NCI-H2196 treated with DMSO at 0.1 percent for 48 hours (cell line): ENCODE data around the gene COL4A3.

ENCODE experiments used
- DNase-seq: peaks from one replicate; lab custom pipeline; 2025; ENCODE audit not compliant: unreplicated experiment; lab: John Stamatoyannopoulos, UW

The COL4A3 gene

DNA sequence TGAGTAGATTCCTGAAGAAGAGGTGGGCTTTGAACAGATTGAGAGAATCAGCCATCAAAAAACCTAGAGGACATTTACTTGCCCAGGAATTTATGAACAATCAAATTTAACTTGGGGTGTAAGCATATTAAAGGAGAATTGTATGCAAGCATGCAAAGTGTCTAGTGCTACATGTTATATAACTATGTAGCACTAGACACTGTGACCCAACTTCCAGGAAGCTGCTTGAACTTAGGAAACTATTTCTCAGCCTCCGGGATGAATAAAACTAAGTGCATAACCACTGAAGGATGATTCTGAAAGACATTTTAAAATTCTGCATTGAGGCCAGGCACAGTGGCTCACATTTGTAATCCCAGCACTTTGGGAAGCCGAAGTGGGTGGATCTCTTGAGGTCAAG, 173.0 kb downstream of the COL4A3 start:
- no peak for DNase-seq

DNA sequence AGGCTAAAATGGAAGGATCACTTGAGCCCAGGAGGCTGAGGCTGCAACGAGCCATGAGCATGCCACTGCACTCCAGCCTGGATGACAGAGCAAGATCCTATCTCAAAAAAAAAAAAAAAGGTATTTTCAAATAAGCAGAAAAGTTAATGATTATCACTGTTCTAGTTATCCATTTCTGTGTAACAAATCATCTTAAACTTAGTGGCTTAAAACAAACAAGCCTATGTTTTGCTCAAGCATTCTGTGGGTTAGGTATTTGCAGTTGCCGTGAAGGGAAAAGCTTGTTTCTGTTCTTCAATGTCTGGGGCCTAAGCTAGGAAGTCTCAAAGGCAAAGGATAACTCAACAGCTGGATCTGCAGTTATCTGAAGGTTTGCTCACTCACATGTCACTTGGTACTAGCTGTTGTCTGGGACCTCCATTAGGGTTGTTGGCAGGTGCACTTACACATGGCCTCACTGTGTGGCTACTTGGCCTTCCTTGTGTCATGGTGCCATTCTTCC, 174.7 kb downstream of the COL4A3 start:
- DNase-seq: no peak

GRCh38 chr2:227340106-227340505, 175.7 kb downstream of the COL4A3 start:
- DNase-seq: no peak

GRCh38 chr2:227341553-227341952, 177.1 kb downstream of the COL4A3 start:
- DNase-seq: no peak

GRCh38 chr2:227344231-227344630, 179.8 kb downstream of the COL4A3 start:
- no peak for DNase-seq

- DNase-seq: no peak
These were observed 182.7 kb downstream of the COL4A3 start for GRCh38 chr2:227347117-227347516.

DNA sequence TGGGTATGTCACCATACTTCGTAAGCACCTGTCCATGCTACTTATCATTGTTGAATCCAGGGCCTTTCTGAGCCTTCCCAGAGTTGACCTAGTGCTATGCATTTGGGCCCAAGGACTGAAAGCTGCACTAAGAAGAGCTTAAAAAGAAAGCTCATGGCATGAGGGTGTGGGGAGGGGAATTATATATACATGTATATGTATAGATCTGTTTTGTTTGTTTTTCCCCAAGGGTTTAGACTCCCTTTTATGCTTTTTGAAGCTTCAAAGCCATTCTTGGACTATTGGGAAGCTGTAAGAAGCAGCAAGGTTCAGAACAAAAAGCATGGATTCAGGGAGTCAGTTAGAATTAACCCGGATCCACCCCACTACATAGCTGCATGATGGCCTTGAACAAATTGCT, 183.9 kb downstream of the COL4A3 start:
- no peak for DNase-seq

GRCh38 chr2:227349989-227350612, 185.7 kb downstream of the COL4A3 start:
- no peak for DNase-seq

- DNase-seq: no peak
These were observed 187.2 kb downstream of the COL4A3 start for GRCh38 chr2:227351639-227352038.

- DNase-seq: no peak
These were observed 195.9 kb downstream of the COL4A3 start for GRCh38 chr2:227360351-227360750.

DNA sequence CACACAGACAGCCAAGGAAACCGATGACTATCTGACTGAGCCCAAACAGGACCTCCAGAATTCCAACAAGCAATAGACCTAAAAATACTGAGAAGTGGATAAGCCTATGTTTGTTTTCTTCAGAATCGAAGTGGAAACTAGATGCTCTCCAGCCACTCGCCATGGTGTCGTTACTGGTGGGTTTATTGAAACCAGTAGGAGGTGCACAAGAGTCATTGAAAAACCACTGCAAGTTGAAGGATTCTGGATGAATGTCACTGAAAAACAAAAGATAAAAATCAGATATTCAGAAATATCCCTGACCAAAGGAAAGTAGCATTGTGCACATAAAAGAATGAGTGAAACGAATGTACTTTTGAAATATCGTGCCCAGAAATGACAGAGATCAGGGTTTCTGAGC, 199.3 kb downstream of the COL4A3 start:
- no peak for DNase-seq
